ENCODE results near the gene ZXDA. TPM values are rescaled to one million over a fixed set of nuclear protein-coding genes. Genes with fewer than 3 reads are reported as not detected.
A peak's percentile ranks its signal among the peaks of the same experiment; 100 is the strongest.

The ZXDA gene
- total and polyA plus RNA-seq, 2 donors (not counting 3 experiments of a cell fraction or from before 2014, with no cell fraction given), result 2.4 to 5.4 TPM

DNA sequence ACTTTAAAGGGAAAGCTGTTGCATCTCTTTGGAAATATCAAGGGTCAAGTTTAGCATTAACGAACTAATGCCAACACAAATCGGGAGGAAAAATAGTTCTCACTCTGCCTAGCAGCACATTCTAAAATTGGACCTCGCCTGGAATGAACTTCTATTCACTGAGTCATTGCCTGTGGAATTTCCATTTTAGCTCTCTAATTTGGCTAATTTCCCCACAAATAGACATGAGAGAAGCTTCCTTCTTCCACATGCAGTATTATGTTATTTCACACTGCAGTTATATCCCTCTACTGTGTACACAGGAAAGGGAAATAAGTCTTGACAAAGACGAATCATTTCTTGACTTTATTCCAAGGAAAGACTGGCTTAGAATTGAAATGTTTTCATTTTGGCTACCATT is 9.3 kb downstream of the ZXDA start:
- no peaks in the 10 kb centered on the region for H3K27me3 ChIP-seq (ENCODE audit: control insufficient read depth in 2 of 2, insufficient read depth in 2 of 2, low read length in 2 of 2)
- H3K9me1 ChIP-seq (replicated peaks; ENCODE audit: control insufficient read depth, extremely low read depth, insufficient read depth, low read length), result no peaks in the 10 kb centered on the region
- ChIA-PET POLR2A (no interaction called here), CTCF (interaction anchor here (1.0 to 1.4 kb wide), 2 partner anchors 18 to 79 kb away, joined by 5 to 6 read pairs; no protein-coding TSS in a partner anchor)
- peaks cover 13% of the 10 kb centered on the region for H3K79me2 ChIP-seq (ENCODE audit: control insufficient read depth, insufficient read depth, low read length)
- no peak overlapping the region for H3K4me3 ChIP-seq (replicated peaks in 1 of 3; ENCODE audit: insufficient read depth in 1 of 3, low read depth in 1 of 3, low read length in 3 of 3)
- H2AFZ ChIP-seq (ENCODE audit: low read depth, low read length), result no peak overlapping the region
- H3K9ac ChIP-seq (replicated peaks; ENCODE audit: extremely low read depth, insufficient read depth, low read length), result no peak overlapping the region
- TF ChIP-seq JUN (IDR thresholded peaks at IDR 0.05; ENCODE audit: borderline replicate concordance, insufficient read depth, insufficient read length, low read depth), result peak; percentile 71
- peak; percentile 28 for TF ChIP-seq GATA2 (IDR thresholded peaks at IDR 0.05; ENCODE audit: insufficient read depth, insufficient read length, low read depth, low read length)
- TF ChIP-seq MYC (IDR thresholded peaks at IDR 0.05; ENCODE audit: low read depth, low read length), result no peak
- peak; percentile 2 for TF ChIP-seq FOS (IDR thresholded peaks at IDR 0.05; ENCODE audit: borderline replicate concordance, insufficient read depth, low read length)
- TF ChIP-seq, protein P1, sequence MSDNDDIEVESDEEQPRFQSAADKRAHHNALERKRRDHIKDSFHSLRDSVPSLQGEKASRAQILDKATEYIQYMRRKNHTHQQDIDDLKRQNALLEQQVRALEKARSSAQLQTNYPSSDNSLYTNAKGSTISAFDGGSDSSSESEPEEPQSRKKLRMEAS (IDR thresholded peaks at IDR 0.05; ENCODE audit: insufficient read depth, insufficient read length), result no peak
- intact Hi-C loops (cut with micrococcal nuclease) (loop anchor here (2.0 kb wide), 1 partner anchor 304 kb away; no protein-coding TSS in a partner anchor), dilution Hi-C loops (cut with MboI; ENCODE audit: extremely low pct_ligation_motif_present, low sequenced_read_pairs) (no loop called here)
- no peaks in the 10 kb centered on the region for H3K36me3 ChIP-seq (ENCODE audit: control insufficient read depth in 2 of 2, extremely low read depth in 1 of 2, insufficient read depth in 2 of 2, low read length in 2 of 2)
- BruUV-seq (replicated peaks), result no TSS peak
- H4K20me1 ChIP-seq (replicated peaks; ENCODE audit: control insufficient read depth, extremely low read depth, insufficient read depth, low read length), result no peaks in the 10 kb centered on the region
- no peaks in the 10 kb centered on the region for H3K9me3 ChIP-seq (replicated peaks; ENCODE audit: control insufficient read depth, insufficient read depth, low read length)
- peak overlapping the region; percentile 73 for H3K4me2 ChIP-seq (ENCODE audit: insufficient read depth, low read length)
- H3K27ac ChIP-seq (ENCODE audit: insufficient read depth, low read depth, low read length), result peak overlapping the region; percentile 69
- DNase-seq (ENCODE audit: low read depth, low spot score) (peak; percentile 90), FAIRE-seq (peak; percentile 87)
- peaks cover 30% of the 10 kb centered on the region for H3K4me1 ChIP-seq (ENCODE audit: control insufficient read depth, extremely low read depth, insufficient read depth, low read length)

DNA sequence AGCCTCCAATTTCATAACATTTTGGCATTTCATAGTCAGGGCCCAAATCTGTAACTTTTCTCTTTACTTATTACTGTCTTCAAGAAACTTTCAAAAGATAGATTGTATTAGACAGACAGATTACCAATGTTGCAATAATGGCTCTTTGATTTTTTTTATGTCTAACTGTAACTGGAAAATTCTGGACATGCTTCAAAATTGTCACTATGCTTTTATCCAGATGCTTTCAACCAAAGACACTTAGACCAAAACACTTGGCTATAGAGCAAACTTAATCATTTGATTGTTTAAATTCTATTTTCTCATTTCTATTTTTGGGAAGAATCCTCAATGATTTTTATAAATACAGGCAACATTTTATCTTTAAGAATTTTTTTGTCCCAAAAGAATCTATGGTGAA is 10.4 kb downstream of the ZXDA start:
- dilution Hi-C loops (cut with MboI; ENCODE audit: extremely low pct_ligation_motif_present, low sequenced_read_pairs), result no loop called here
- no peak overlapping the region for H3K4me2 ChIP-seq (ENCODE audit: insufficient read depth, low read length)
- H3K4me3 ChIP-seq (replicated peaks in 1 of 3; ENCODE audit: insufficient read depth in 1 of 3, low read depth in 1 of 3, low read length in 3 of 3), result no peak overlapping the region
- ChIA-PET CTCF (no interaction called here), POLR2A (no interaction called here)
- no peak for TF ChIP-seq JUN (IDR thresholded peaks at IDR 0.05; ENCODE audit: borderline replicate concordance, insufficient read depth, insufficient read length, low read depth)
- no peak for TF ChIP-seq GATA2 (IDR thresholded peaks at IDR 0.05; ENCODE audit: insufficient read depth, insufficient read length, low read depth, low read length)
- TF ChIP-seq, protein P2, sequence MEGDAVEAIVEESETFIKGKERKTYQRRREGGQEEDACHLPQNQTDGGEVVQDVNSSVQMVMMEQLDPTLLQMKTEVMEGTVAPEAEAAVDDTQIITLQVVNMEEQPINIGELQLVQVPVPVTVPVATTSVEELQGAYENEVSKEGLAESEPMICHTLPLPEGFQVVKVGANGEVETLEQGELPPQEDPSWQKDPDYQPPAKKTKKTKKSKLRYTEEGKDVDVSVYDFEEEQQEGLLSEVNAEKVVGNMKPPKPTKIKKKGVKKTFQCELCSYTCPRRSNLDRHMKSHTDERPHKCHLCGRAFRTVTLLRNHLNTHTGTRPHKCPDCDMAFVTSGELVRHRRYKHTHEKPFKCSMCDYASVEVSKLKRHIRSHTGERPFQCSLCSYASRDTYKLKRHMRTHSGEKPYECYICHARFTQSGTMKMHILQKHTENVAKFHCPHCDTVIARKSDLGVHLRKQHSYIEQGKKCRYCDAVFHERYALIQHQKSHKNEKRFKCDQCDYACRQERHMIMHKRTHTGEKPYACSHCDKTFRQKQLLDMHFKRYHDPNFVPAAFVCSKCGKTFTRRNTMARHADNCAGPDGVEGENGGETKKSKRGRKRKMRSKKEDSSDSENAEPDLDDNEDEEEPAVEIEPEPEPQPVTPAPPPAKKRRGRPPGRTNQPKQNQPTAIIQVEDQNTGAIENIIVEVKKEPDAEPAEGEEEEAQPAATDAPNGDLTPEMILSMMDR (IDR thresholded peaks at IDR 0.05; ENCODE audit: extremely low read depth in 1 of 2, insufficient read depth in 1 of 2, low read depth in 1 of 2, low read length in 2 of 2), result no peak
- no peak for TF ChIP-seq POLR2AphosphoS5 (IDR thresholded peaks at IDR 0.05; ENCODE audit: insufficient read depth, low read depth, low read length)
- no peak for TF ChIP-seq FOS (IDR thresholded peaks at IDR 0.05; ENCODE audit: borderline replicate concordance, insufficient read depth, low read length)
- TF ChIP-seq MYC (IDR thresholded peaks at IDR 0.05; ENCODE audit: low read depth, low read length), result no peak
- no peak for TF ChIP-seq POLR2A (IDR thresholded peaks at IDR 0.05; ENCODE audit: low read depth, low read length)
- TF ChIP-seq EZH2 (IDR thresholded peaks at IDR 0.05; ENCODE audit: borderline replicate concordance, low read depth, low read length, severe bottlenecking), result no peak
- TF ChIP-seq, protein P1 (IDR thresholded peaks at IDR 0.05; ENCODE audit: insufficient read depth, insufficient read length), result no peak
- H3K36me3 ChIP-seq (ENCODE audit: control insufficient read depth in 2 of 2, extremely low read depth in 1 of 2, insufficient read depth in 2 of 2, low read length in 2 of 2), result no peaks in the 10 kb centered on the region
- DNase-seq (ENCODE audit: low read depth, low spot score) (no peak), FAIRE-seq (no peak)
- H3K9me3 ChIP-seq (replicated peaks; ENCODE audit: control insufficient read depth, insufficient read depth, low read length), result no peaks in the 10 kb centered on the region
- H3K79me2 ChIP-seq (ENCODE audit: control insufficient read depth, insufficient read depth, low read length), result peaks cover 8% of the 10 kb centered on the region
- H3K27me3 ChIP-seq (ENCODE audit: control insufficient read depth in 2 of 2, insufficient read depth in 2 of 2, low read length in 2 of 2), result no peaks in the 10 kb centered on the region
- H4K20me1 ChIP-seq (replicated peaks; ENCODE audit: control insufficient read depth, extremely low read depth, insufficient read depth, low read length), result no peaks in the 10 kb centered on the region
- peaks cover 21% of the 10 kb centered on the region for H3K4me1 ChIP-seq (ENCODE audit: control insufficient read depth, extremely low read depth, insufficient read depth, low read length)
- no TSS peak for BruUV-seq (replicated peaks)
- H3K9ac ChIP-seq (replicated peaks; ENCODE audit: extremely low read depth, insufficient read depth, low read length), result no peak overlapping the region
- H3K9me1 ChIP-seq (replicated peaks; ENCODE audit: control insufficient read depth, extremely low read depth, insufficient read depth, low read length), result no peaks in the 10 kb centered on the region
- H3K27ac ChIP-seq (ENCODE audit: insufficient read depth, low read depth, low read length), result no peak overlapping the region
- no peak overlapping the region for H2AFZ ChIP-seq (ENCODE audit: low read depth, low read length)
- intact Hi-C loops (cut with micrococcal nuclease), result loop anchor here (2.0 kb wide), 1 partner anchor 303 kb away; no protein-coding TSS in a partner anchor

Measured in endothelial cell of umbilical vein (primary cell).